Measurements from ENCODE around the gene LILRB5. TPM values are rescaled to one million over a fixed set of nuclear protein-coding genes. Genes with fewer than 3 reads are reported as not detected.
"Not testable (repeated sequence)": the region's sequence is repeated elsewhere in the genome, so short reads cannot be mapped to it uniquely, and the experiment has no call there.

The LILRB5 gene
- total RNA-seq, 1 experiment from 2014 or later = not detected

DNA sequence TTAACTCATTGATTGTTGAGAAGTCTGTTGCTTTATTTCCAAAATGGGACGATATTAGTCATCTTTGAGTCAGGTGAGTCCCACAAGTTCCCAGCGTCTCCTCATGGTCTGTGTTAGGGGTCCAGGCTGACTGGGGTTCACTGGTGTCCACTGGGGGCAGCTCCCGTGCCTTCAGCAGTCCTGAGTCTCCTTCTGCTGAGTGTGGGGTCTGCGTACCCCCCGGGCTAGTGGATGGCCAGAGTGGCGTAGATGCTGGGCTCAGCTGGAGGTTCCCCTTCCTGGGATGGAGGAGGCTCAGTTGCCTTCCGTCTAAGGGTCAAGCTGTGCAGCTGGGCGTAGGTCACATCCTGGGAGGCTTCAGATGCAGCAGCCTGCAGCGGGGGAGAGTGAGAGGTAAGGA lies 40.2 kb downstream of the LILRB5 start:
- Histone ChIP-seq H3K4me3 (ENCODE audit: low read depth, low read length) (no peak overlapping the region), H3K27me3 (replicated peaks; ENCODE audit: control insufficient read depth, insufficient read depth, low read length) (no peaks in the 10 kb centered on the region), H3K4me1 (no peaks in the 10 kb centered on the region), H3K9me3 (no peaks in the 10 kb centered on the region), H3K36me3 (ENCODE audit: control insufficient read depth, insufficient read depth, low read length) (no peaks in the 10 kb centered on the region)
- ChIA-PET POLR2A (no interaction called here), CTCF (no interaction called here)
- Mint-ChIP-seq H3K27me3 (ENCODE audit: insufficient read depth, unreplicated experiment) (no peaks in the 10 kb centered on the region), H3K36me3 (ENCODE audit: insufficient read depth, unreplicated experiment) (peaks cover 59% of the 10 kb centered on the region), H3K4me3 (ENCODE audit: unreplicated experiment) (no peak overlapping the region), H3K9me3 (ENCODE audit: unreplicated experiment) (no peaks in the 10 kb centered on the region), H3K27ac (ENCODE audit: unreplicated experiment) (no peak overlapping the region), H3K4me1 (ENCODE audit: low read depth, unreplicated experiment) (no peaks in the 10 kb centered on the region)
- no TSS peak for BruUV-seq (replicated peaks)
- intact Hi-C loops (cut with micrococcal nuclease; ENCODE audit: unreplicated experiment) = no loop called here
- TF ChIP-seq, protein P1, sequence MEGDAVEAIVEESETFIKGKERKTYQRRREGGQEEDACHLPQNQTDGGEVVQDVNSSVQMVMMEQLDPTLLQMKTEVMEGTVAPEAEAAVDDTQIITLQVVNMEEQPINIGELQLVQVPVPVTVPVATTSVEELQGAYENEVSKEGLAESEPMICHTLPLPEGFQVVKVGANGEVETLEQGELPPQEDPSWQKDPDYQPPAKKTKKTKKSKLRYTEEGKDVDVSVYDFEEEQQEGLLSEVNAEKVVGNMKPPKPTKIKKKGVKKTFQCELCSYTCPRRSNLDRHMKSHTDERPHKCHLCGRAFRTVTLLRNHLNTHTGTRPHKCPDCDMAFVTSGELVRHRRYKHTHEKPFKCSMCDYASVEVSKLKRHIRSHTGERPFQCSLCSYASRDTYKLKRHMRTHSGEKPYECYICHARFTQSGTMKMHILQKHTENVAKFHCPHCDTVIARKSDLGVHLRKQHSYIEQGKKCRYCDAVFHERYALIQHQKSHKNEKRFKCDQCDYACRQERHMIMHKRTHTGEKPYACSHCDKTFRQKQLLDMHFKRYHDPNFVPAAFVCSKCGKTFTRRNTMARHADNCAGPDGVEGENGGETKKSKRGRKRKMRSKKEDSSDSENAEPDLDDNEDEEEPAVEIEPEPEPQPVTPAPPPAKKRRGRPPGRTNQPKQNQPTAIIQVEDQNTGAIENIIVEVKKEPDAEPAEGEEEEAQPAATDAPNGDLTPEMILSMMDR (IDR thresholded peaks at IDR 0.05; ENCODE audit: insufficient read depth in 1 of 2, low read depth in 1 of 2, low read length in 1 of 2, severe bottlenecking in 1 of 2, unreplicated experiment in 1 of 2) = no peak
- no peak for DNase-seq

DNA sequence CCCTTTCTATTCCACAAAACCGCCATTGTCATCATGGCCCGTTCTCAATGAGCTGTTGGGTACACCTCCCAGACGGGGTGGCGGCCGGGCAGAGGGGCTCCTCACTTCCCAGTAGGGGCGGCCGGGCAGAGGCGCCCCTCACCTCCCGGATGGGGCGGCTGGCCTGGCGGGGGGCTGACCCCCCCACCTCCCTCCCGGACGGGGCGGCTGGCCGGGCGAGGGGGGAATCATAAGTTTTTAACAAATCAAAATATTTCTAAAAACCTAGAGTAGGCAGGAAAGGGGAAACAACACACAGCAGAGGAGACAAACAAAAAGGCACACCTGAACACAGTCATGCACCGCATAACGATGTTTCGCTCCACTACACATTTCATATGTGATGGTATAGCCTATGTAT lies 42.3 kb downstream of the LILRB5 start:
- BruUV-seq (replicated peaks); DNase-seq; H3K27me3 Mint-ChIP-seq (ENCODE audit: insufficient read depth, unreplicated experiment); H3K27ac Mint-ChIP-seq (ENCODE audit: unreplicated experiment); intact Hi-C loops (cut with micrococcal nuclease; ENCODE audit: unreplicated experiment); CTCF ChIA-PET; H3K4me3 ChIP-seq (ENCODE audit: low read depth, low read length); H3K27me3 ChIP-seq (replicated peaks; ENCODE audit: control insufficient read depth, insufficient read depth, low read length); POLR2A ChIA-PET; H3K9me3 ChIP-seq; H3K36me3 ChIP-seq (ENCODE audit: control insufficient read depth, insufficient read depth, low read length); H3K9me3 Mint-ChIP-seq (ENCODE audit: unreplicated experiment); H3K4me3 Mint-ChIP-seq (ENCODE audit: unreplicated experiment): not testable (repeated sequence)
- peaks cover 19% of the 10 kb centered on the region for H3K4me1 ChIP-seq
- Mint-ChIP-seq H3K4me1 (ENCODE audit: low read depth, unreplicated experiment) (peaks cover 15% of the 10 kb centered on the region), H3K36me3 (ENCODE audit: insufficient read depth, unreplicated experiment) (peaks cover 74% of the 10 kb centered on the region)

DNA sequence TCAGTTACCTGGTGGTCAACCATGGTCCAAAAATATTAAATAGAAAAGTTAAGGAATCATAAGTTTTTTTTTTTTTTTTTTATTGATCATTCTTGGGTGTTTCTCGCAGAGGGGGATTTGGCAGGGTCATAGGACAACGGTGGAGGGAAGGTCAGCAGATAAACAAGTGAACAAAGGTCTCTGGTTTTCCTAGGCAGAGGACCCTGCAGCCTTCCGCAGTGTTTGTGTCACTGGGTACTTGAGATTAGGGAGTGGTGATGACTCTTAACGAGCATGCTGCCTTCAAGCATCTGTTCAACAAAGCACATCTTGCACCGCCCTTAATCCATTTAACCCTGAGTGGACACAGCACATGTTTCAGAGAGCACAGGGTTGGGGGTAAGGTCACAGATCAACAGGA lies 42.9 kb downstream of the LILRB5 start:
- H3K4me3 ChIP-seq (ENCODE audit: low read depth, low read length); POLR2A ChIA-PET; DNase-seq; H3K9me3 Mint-ChIP-seq (ENCODE audit: unreplicated experiment); H3K36me3 ChIP-seq (ENCODE audit: control insufficient read depth, insufficient read depth, low read length); H3K27me3 ChIP-seq (replicated peaks; ENCODE audit: control insufficient read depth, insufficient read depth, low read length); H3K27me3 Mint-ChIP-seq (ENCODE audit: insufficient read depth, unreplicated experiment); CTCF ChIA-PET; H3K27ac Mint-ChIP-seq (ENCODE audit: unreplicated experiment); intact Hi-C loops (cut with micrococcal nuclease; ENCODE audit: unreplicated experiment); H3K9me3 ChIP-seq; H3K4me3 Mint-ChIP-seq (ENCODE audit: unreplicated experiment): not testable (repeated sequence)
- Mint-ChIP-seq H3K4me1 (ENCODE audit: low read depth, unreplicated experiment) (peaks cover 20% of the 10 kb centered on the region), H3K36me3 (ENCODE audit: insufficient read depth, unreplicated experiment) (peaks cover 78% of the 10 kb centered on the region)
- TSS peak; percentile 11 for BruUV-seq (replicated peaks)
- H3K4me1 ChIP-seq = peaks cover 24% of the 10 kb centered on the region

DNA sequence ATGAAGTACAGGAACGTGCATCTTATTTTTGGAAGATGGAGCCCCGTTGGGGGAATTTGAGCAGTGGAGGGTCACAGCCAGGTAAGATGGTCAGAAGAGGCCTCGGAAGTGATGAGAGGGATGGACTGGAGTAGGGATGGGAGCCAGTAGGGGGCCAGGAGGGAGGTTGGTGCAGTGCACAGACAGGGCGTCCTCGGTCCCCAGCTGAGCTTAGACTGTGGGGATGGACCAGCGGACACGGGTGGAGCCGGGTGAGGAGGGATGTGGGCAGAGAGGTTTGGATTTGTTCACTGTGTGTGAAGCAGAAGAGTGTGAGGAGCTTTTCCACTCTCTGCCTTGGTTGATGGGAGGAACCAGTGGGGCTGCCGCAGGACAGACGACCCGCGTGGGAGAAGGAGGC lies 45.8 kb downstream of the LILRB5 start:
- POLR2A ChIA-PET = interaction anchor here (0.6 to 3.1 kb wide), 4 partner anchors 9 to 90 kb away, joined by 4 to 19 read pairs (median 4); partner anchors contain the start of gene MBOAT7
- TF ChIP-seq, protein P1 (IDR thresholded peaks at IDR 0.05; ENCODE audit: insufficient read depth in 1 of 2, low read depth in 1 of 2, low read length in 1 of 2, severe bottlenecking in 1 of 2, unreplicated experiment in 1 of 2) = peak in 1 of 2 experiments; percentile 10
- intact Hi-C loops (cut with micrococcal nuclease; ENCODE audit: unreplicated experiment) = loop anchor here (2.0 kb wide), 1 partner anchor 20 kb away; no protein-coding TSS in a partner anchor
- Mint-ChIP-seq H3K4me3 (ENCODE audit: unreplicated experiment) (peak overlapping the region; percentile 12), H3K9me3 (ENCODE audit: unreplicated experiment) (no peaks in the 10 kb centered on the region), H3K27me3 (ENCODE audit: insufficient read depth, unreplicated experiment) (no peaks in the 10 kb centered on the region), H3K36me3 (ENCODE audit: insufficient read depth, unreplicated experiment) (peaks cover 88% of the 10 kb centered on the region), H3K27ac (ENCODE audit: unreplicated experiment) (peak overlapping the region; percentile 76), H3K4me1 (ENCODE audit: low read depth, unreplicated experiment) (peaks cover 37% of the 10 kb centered on the region)
- H3K9me3 ChIP-seq = no peaks in the 10 kb centered on the region
- no peak for DNase-seq
- peaks cover 7% of the 10 kb centered on the region for H3K36me3 ChIP-seq (ENCODE audit: control insufficient read depth, insufficient read depth, low read length)
- BruUV-seq (replicated peaks) = no TSS peak
- H3K4me1 ChIP-seq = peaks cover 54% of the 10 kb centered on the region
- CTCF ChIA-PET = interaction anchor here (0.8 kb wide), 1 partner anchor 21 kb away, joined by 4 read pairs; the partner anchor contains the start of gene MBOAT7
- H3K27me3 ChIP-seq (replicated peaks; ENCODE audit: control insufficient read depth, insufficient read depth, low read length) = no peaks in the 10 kb centered on the region
- no peak overlapping the region for H3K4me3 ChIP-seq (ENCODE audit: low read depth, low read length)
